GM21619 (cell line): ENCODE measurements around the gene SELL.
"Not testable (repeated sequence)": the region's sequence is repeated elsewhere in the genome, so short reads cannot be mapped to it uniquely, and the experiment has no call there.

ENCODE experiments used
- ATAC-seq: cut with Tn5 transposase; IDR thresholded peaks from one replicate; pipeline ENCODE4 v1.9.1; 2021; ENCODE audit not compliant: unreplicated experiment

Gene SELL

GRCh38 chr1:169670244-169670643, 41.2 kb downstream of the SELL start:
- not testable (repeated sequence) for ATAC-seq

- ATAC-seq = not testable (repeated sequence)
Measured at GRCh38 chr1:169667699-169668596, 43.5 kb downstream of the SELL start.

DNA sequence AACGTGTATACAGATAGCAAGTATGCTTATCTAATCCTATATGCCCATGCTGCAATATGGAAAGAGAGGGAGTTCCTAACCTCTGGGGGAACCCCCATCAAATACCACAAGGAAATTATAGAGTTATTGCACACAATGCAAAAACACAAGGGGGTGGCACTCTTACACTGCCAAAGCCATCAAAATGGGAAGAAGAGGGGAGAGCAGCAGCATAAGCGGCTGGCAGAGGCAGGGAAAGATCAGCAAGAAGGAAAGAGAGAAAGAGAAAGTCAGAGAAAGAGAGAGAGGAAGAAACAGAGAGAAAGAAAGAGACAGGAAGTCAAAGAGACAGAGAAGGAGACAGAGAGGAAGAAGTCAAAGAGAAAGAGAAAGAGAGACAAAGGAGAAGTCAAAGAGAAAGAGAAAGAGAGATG, 44.2 kb downstream of the SELL start:
- ATAC-seq = peak; percentile 66

GRCh38 chr1:169662680-169663079, 48.7 kb downstream of the SELL start:
- ATAC-seq = not testable (repeated sequence)

DNA sequence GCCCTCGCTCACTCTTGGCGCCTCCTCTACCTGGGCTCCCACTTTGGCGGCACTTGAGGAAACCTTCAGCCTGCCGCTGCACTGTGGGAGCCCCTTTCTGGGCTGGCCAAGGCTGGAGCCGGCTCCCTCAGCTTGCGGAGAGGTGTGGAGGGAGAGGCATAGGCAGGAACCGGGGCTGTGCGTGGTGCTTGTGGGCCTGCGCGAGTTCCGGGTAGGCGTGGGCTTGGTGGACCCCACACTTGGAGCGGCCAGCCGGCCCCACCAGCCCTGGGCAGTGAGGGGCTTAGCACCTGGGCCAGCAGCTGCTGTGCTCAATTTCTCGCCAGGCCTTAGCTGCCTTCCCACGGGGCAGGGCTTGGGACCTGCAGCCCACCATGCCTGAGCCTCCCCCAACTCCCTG, 50.4 kb downstream of the SELL start:
- ATAC-seq = not testable (repeated sequence)

GRCh38 chr1:169658777-169659176, 52.6 kb downstream of the SELL start:
- ATAC-seq = not testable (repeated sequence)

DNA sequence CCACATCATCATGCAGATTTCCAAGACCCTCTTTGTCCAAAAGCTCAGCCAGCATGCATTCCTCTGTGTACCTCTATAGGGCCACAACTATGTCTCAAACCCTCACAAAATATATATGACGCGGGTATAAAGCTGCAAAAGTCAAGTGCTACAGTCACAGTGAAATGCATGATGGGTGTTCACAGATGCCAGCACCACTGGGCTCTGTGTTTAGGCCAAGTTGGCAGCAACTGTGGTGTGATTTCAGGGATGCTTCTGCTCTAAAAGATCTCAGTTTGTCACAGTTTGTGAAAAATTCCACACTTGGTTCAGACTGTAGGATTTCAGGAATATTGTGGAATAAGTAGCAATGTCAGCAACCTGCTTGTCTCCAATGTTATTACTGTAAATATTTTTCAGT, 57.5 kb downstream of the SELL start:
- no peak for ATAC-seq

DNA sequence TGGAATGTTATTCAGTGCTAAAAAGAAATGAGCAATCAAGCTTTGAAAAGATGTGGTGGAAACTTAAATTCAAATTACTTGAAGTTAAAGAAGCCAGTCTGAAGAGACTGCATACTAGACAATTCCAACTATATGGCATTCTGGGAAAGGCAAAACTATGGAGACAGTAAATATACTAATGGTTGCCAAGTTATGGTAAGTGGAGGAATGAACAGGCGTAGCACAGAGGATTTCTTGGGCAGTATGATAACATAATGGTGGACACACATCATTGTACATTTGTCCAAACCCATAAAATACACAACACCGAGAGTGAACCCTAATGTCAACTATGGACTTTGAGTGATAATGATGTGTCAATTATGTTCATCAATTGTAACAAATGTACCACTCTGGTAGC, 60.4 kb downstream of the SELL start:
- no peak for ATAC-seq

DNA sequence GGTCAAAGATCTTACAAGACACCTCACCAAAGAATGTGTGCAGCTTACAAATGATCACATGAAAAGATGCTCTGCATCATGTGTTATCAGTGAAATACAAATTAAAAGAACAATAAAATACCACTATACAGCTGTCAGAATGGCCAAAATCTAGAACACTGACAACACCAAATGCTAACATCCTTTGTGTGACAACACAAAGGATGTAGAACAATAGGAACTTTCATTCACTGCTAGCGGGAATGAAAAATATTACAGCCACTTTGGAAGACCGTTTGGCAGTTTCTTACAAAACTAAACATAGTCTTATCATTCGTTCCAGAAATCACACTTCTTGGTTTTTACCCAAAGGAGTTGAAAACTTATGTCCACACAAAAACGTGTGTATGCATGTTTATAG, 60.9 kb downstream of the SELL start:
- ATAC-seq = no peak

DNA sequence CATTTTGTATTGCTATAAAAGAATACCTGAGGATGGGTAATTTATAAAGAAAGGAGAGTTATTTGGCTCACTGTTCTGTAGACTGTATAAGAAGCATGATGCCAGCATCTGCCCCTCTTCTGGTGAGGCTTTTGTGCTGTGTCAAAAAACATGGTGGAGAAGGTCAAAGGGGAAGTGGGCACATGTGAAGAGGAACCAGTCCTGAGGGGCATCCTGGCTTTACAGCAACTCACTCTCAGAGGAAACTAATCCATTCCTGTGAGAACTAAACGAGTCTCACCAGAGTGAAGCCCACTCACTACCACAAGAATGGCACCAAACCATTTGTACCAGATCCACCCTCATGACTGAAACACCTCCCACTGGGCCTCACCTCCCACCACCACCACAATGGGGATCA, 62.7 kb downstream of the SELL start:
- no peak for ATAC-seq

DNA sequence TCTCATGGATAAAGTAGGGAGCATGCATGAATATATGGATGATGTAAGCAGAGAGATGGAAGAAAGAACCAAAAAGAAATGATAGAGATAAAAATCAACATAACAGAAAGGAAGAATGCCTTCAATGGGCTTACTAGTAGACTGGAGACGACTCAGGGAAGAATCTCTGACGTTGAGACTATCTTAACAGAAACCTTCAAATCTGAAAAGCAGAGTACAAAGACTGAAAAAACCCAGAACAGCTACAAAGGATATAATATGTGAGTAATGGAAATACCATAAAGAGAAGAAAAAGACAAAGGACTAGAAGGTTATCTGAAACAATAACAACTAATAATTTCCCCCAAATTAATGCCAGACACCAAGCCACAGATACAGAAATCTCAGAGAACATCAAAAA, 63.2 kb downstream of the SELL start:
- no peak for ATAC-seq

DNA sequence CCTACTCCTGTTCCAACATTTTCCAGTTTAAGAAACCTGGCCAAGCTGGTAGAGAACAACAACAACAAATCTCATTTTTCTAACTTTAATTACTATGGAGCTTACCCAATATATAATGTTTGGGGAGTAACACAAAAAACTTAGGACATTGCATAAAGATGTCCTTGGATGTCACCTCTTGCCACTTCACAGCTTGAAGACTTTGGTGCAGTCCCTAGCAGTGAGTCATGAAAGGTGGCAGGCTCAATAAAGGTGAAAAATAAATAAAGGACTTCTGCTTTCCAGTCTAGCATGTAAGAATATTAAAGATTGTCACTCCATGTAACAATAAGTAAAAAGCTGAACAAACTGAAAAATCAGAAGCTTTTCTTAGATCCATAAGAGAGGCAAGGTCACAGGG, 63.9 kb downstream of the SELL start:
- ATAC-seq = no peak

DNA sequence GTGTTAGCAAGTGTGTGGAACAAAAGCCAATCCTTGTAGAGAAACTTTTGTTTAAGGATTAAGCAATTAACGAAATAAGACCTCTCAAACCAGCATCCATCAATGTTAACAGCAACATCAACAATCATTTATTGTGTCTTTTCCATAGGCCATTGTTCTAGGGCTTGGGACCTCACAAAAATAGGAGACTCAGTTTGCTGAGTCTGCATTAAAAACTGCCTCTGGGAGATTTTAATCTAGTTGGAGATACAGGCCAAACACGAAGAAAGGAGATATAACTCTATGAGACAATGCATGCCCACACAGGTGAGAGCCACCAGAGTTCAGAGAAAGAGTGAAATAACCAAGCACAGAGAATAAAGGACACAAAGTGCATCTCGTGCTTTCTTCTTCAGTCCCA, 67.1 kb downstream of the SELL start:
- no peak for ATAC-seq
